Calu3 (cell line): Measurements from ENCODE around the gene NFATC3. TPM values are rescaled to one million over a fixed set of nuclear protein-coding genes. Genes with fewer than 3 reads are reported as not detected.
"Not testable (repeated sequence)": the region's sequence is repeated elsewhere in the genome, so short reads cannot be mapped to it uniquely, and the experiment has no call there.

Experiments used
- BruUV-seq: library from RNA; stranded (reverse); fragments of 400-500 nt; replicated peaks from 2 replicates; lab custom pipeline; 2021; lab: Mats Ljungman, UMichigan
- CTCF ChIA-PET: fragments of 300-600 bp; sonication (Branson Sonifier 250); formaldehyde crosslinking; loops from one replicate; lab custom pipeline; 2022; ENCODE audit warnings: antibody characterized with exemption; lab: Charles Lee
- DNase-seq: peaks from one replicate; pipeline ENCODE4 v3.0.0; 2022
- H3K27ac Mint-ChIP-seq: one replicate; pipeline ENCODE4 v1.8.0; 2022; ENCODE audit warnings: mixed read lengths; ENCODE audit not compliant: unreplicated experiment
- H3K27me3 Mint-ChIP-seq: one replicate; pipeline ENCODE4 v1.8.0; 2022; ENCODE audit warnings: mixed read lengths; ENCODE audit not compliant: unreplicated experiment
- H3K36me3 Mint-ChIP-seq: one replicate; pipeline ENCODE4 v1.8.0; 2022; ENCODE audit warnings: mild to moderate bottlenecking, moderate library complexity, mixed read lengths; ENCODE audit not compliant: insufficient read depth, unreplicated experiment
- H3K4me1 Mint-ChIP-seq: one replicate; pipeline ENCODE4 v1.8.0; 2022; ENCODE audit warnings: mild to moderate bottlenecking, low read depth, mixed read lengths; ENCODE audit not compliant: unreplicated experiment
- H3K4me3 Mint-ChIP-seq: one replicate; pipeline ENCODE4 v1.8.0; 2022; ENCODE audit warnings: mild to moderate bottlenecking, low read depth, moderate library complexity, mixed read lengths; ENCODE audit not compliant: unreplicated experiment
- H3K9me3 Mint-ChIP-seq: one replicate; pipeline ENCODE4 v1.8.0; 2022; ENCODE audit warnings: low read depth, mixed read lengths; ENCODE audit not compliant: unreplicated experiment
- CTCF ChIP-seq: fragments of 200-600 bp; IDR thresholded peaks from one replicate; pipeline ENCODE4 v1.8.0; 2022; ENCODE audit warnings: antibody characterized with exemption; ENCODE audit not compliant: unreplicated experiment
- intact Hi-C: fragments of 100-400 bp; cut with micrococcal nuclease; formaldehyde crosslinking; loops from one replicate; pipeline ENCODE4 v1.10.0; 2022; ENCODE audit not compliant: unreplicated experiment
- total RNA-seq: library from RNA; stranded (reverse); gene quantifications from 2 replicates; pipeline ENCODE4 v1.2.3, GENCODE V29; 2022

Gene NFATC3
- total RNA-seq, 1 experiment from 2014 or later = 39.3 TPM

GRCh38 chr16:68130520-68130919, 45.4 kb downstream of the NFATC3 start:
- no TSS peak for BruUV-seq
- Mint-ChIP-seq H3K9me3 (no peaks in the 10 kb centered on the region), H3K27ac (no peak overlapping the region), H3K4me3 (no peak overlapping the region), H3K36me3 (no peaks in the 10 kb centered on the region), H3K4me1 (peaks cover 9% of the 10 kb centered on the region), H3K27me3 (no peaks in the 10 kb centered on the region)
- CTCF ChIA-PET = no interaction called here
- intact Hi-C loops = no loop called here
- no peak for TF ChIP-seq CTCF
- no peak for DNase-seq

- H3K9me3 Mint-ChIP-seq = no peaks in the 10 kb centered on the region
- CTCF ChIA-PET = no interaction called here
- no TSS peak for BruUV-seq
- H3K27me3 Mint-ChIP-seq = no peaks in the 10 kb centered on the region
- no peak overlapping the region for H3K27ac Mint-ChIP-seq
- H3K4me1 Mint-ChIP-seq = peaks cover 9% of the 10 kb centered on the region
- H3K4me3 Mint-ChIP-seq = no peak overlapping the region
- intact Hi-C loops = no loop called here
- DNase-seq = no peak
- TF ChIP-seq CTCF = no peak
- H3K36me3 Mint-ChIP-seq = no peaks in the 10 kb centered on the region
Measured at GRCh38 chr16:68131813-68132706, 46.9 kb downstream of the NFATC3 start.

GRCh38 chr16:68133000-68133399, 47.8 kb downstream of the NFATC3 start:
- DNase-seq, H3K27ac Mint-ChIP-seq, intact Hi-C loops, H3K4me1 Mint-ChIP-seq, BruUV-seq, H3K27me3 Mint-ChIP-seq, H3K36me3 Mint-ChIP-seq, H3K9me3 Mint-ChIP-seq, H3K4me3 Mint-ChIP-seq: not testable (repeated sequence)
- CTCF ChIA-PET = interaction anchor here (0.6 kb wide), 1 partner anchor 886 kb away, joined by 3 read pairs; no protein-coding TSS in a partner anchor

GRCh38 chr16:68134644-68135043, 49.5 kb downstream of the NFATC3 start:
- peak overlapping the region; percentile 24 for H3K27ac Mint-ChIP-seq
- TF ChIP-seq CTCF = no peak
- intact Hi-C loops = no loop called here
- H3K4me1 Mint-ChIP-seq = peaks cover 9% of the 10 kb centered on the region
- no TSS peak for BruUV-seq
- no peaks in the 10 kb centered on the region for H3K9me3 Mint-ChIP-seq
- CTCF ChIA-PET = no interaction called here
- no peaks in the 10 kb centered on the region for H3K36me3 Mint-ChIP-seq
- H3K4me3 Mint-ChIP-seq = no peak overlapping the region
- no peaks in the 10 kb centered on the region for H3K27me3 Mint-ChIP-seq
- DNase-seq = no peak

- H3K4me3 Mint-ChIP-seq = no peak overlapping the region
- no peak for DNase-seq
- peaks cover 9% of the 10 kb centered on the region for H3K4me1 Mint-ChIP-seq
- no peaks in the 10 kb centered on the region for H3K9me3 Mint-ChIP-seq
- H3K36me3 Mint-ChIP-seq = no peaks in the 10 kb centered on the region
- H3K27me3 Mint-ChIP-seq = no peaks in the 10 kb centered on the region
- TF ChIP-seq CTCF = no peak
- intact Hi-C loops = no loop called here
- no TSS peak for BruUV-seq
- CTCF ChIA-PET = no interaction called here
- no peak overlapping the region for H3K27ac Mint-ChIP-seq
Measured at GRCh38 chr16:68136515-68136914, 51.3 kb downstream of the NFATC3 start.
